ENCODE results near the gene PTOV1.

GRCh38 chr19:49817964-49818648 is 32.9 kb upstream of the PTOV1 start, which contains the start of gene MED25:
- TF ChIP-seq EZH2phosphoT487 (IDR thresholded peaks at IDR 0.05; ENCODE audit: low read length) (no peak), CTCF (IDR thresholded peaks at IDR 0.05; ENCODE audit: low read length) (no peak; the same call in 1 of the 2 replicates)

Data from MM.1S (cell line).